ENCODE data around the gene COL27A1.

COL27A1 gene

GRCh38 chr9:114131808-114132549 lies 23.4 kb upstream of the COL27A1 start:
- Histone ChIP-seq H3K4me1 (ENCODE audit: insufficient read depth, insufficient read length) (peaks cover 8% of the 10 kb centered on the region), H3K27me3 (ENCODE audit: insufficient read depth, insufficient read length) (peaks cover 17% of the 10 kb centered on the region), H3K9me3 (ENCODE audit: insufficient read depth, low read length) (no peaks in the 10 kb centered on the region), H3K36me3 (ENCODE audit: insufficient read depth, insufficient read length, low read length) (no peaks in the 10 kb centered on the region), H3K4me3 (ENCODE audit: insufficient read length, low read depth) (no peak overlapping the region), H3K9ac (ENCODE audit: insufficient read length, low read depth) (no peak overlapping the region)
- TF ChIP-seq ZNF274 (IDR thresholded peaks at IDR 0.05; ENCODE audit: low read depth, low read length), result no peak
- TF ChIP-seq SUZ12 (IDR thresholded peaks at IDR 0.05; ENCODE audit: extremely low read depth, insufficient read depth, insufficient read length), result no peak
- TF ChIP-seq YY1 (IDR thresholded peaks at IDR 0.05; ENCODE audit: insufficient read depth, insufficient read length), result no peak
- DNase-seq (ENCODE audit: low read depth, low spot score), result no peak

- H3K36me3 ChIP-seq (ENCODE audit: insufficient read depth, insufficient read length, low read length), result no peaks in the 10 kb centered on the region
- no peaks in the 10 kb centered on the region for H3K9me3 ChIP-seq (ENCODE audit: insufficient read depth, low read length)
- peaks cover 21% of the 10 kb centered on the region for H3K27me3 ChIP-seq (ENCODE audit: insufficient read depth, insufficient read length)
- no peak for TF ChIP-seq SUZ12 (IDR thresholded peaks at IDR 0.05; ENCODE audit: extremely low read depth, insufficient read depth, insufficient read length)
- no peak for TF ChIP-seq YY1 (IDR thresholded peaks at IDR 0.05; ENCODE audit: insufficient read depth, insufficient read length)
- TF ChIP-seq ZNF274 (IDR thresholded peaks at IDR 0.05; ENCODE audit: low read depth, low read length), result no peak
- peaks cover 8% of the 10 kb centered on the region for H3K4me1 ChIP-seq (ENCODE audit: insufficient read depth, insufficient read length)
- H3K4me3 ChIP-seq (ENCODE audit: insufficient read length, low read depth), result no peak overlapping the region
- H3K9ac ChIP-seq (ENCODE audit: insufficient read length, low read depth), result no peak overlapping the region
- no peak for DNase-seq (ENCODE audit: low read depth, low spot score)
Observed at GRCh38 chr9:114132550-114132918, 22.8 kb upstream of the COL27A1 start.

GRCh38 chr9:114134827-114135396 lies 20.4 kb upstream of the COL27A1 start:
- Histone ChIP-seq H3K4me3 (ENCODE audit: insufficient read length, low read depth) (no peak overlapping the region), H3K9ac (ENCODE audit: insufficient read length, low read depth) (no peak overlapping the region), H3K27me3 (ENCODE audit: insufficient read depth, insufficient read length) (peaks cover 18% of the 10 kb centered on the region), H3K9me3 (ENCODE audit: insufficient read depth, low read length) (no peaks in the 10 kb centered on the region), H3K4me1 (ENCODE audit: insufficient read depth, insufficient read length) (peaks cover 8% of the 10 kb centered on the region), H3K36me3 (ENCODE audit: insufficient read depth, insufficient read length, low read length) (no peaks in the 10 kb centered on the region)
- no peak for DNase-seq (ENCODE audit: low read depth, low spot score)
- TF ChIP-seq SUZ12 (IDR thresholded peaks at IDR 0.05; ENCODE audit: extremely low read depth, insufficient read depth, insufficient read length) (no peak), YY1 (IDR thresholded peaks at IDR 0.05; ENCODE audit: insufficient read depth, insufficient read length) (no peak), ZNF274 (IDR thresholded peaks at IDR 0.05; ENCODE audit: low read depth, low read length) (no peak)

GRCh38 chr9:114137831-114138230 lies 17.5 kb upstream of the COL27A1 start:
- peaks cover 36% of the 10 kb centered on the region for H3K27me3 ChIP-seq (ENCODE audit: insufficient read depth, insufficient read length)
- DNase-seq (ENCODE audit: low read depth, low spot score), result no peak
- TF ChIP-seq ZNF274 (IDR thresholded peaks at IDR 0.05; ENCODE audit: low read depth, low read length) (no peak), SUZ12 (IDR thresholded peaks at IDR 0.05; ENCODE audit: extremely low read depth, insufficient read depth, insufficient read length) (no peak), YY1 (IDR thresholded peaks at IDR 0.05; ENCODE audit: insufficient read depth, insufficient read length) (no peak)
- no peak overlapping the region for H3K9ac ChIP-seq (ENCODE audit: insufficient read length, low read depth)
- H3K9me3 ChIP-seq (ENCODE audit: insufficient read depth, low read length), result no peaks in the 10 kb centered on the region
- no peaks in the 10 kb centered on the region for H3K36me3 ChIP-seq (ENCODE audit: insufficient read depth, insufficient read length, low read length)
- peaks cover 3% of the 10 kb centered on the region for H3K4me1 ChIP-seq (ENCODE audit: insufficient read depth, insufficient read length)
- no peak overlapping the region for H3K4me3 ChIP-seq (ENCODE audit: insufficient read length, low read depth)

GRCh38 chr9:114138552-114138971 lies 16.8 kb upstream of the COL27A1 start:
- H3K27me3 ChIP-seq (ENCODE audit: insufficient read depth, insufficient read length), result peaks cover 36% of the 10 kb centered on the region

GRCh38 chr9:114139071-114139470 lies 16.3 kb upstream of the COL27A1 start:
- Histone ChIP-seq H3K27me3 (ENCODE audit: insufficient read depth, insufficient read length) (peaks cover 36% of the 10 kb centered on the region), H3K4me3 (ENCODE audit: insufficient read length, low read depth) (no peak overlapping the region), H3K9me3 (ENCODE audit: insufficient read depth, low read length) (no peaks in the 10 kb centered on the region), H3K9ac (ENCODE audit: insufficient read length, low read depth) (no peak overlapping the region), H3K36me3 (ENCODE audit: insufficient read depth, insufficient read length, low read length) (no peaks in the 10 kb centered on the region), H3K4me1 (ENCODE audit: insufficient read depth, insufficient read length) (peaks cover 2% of the 10 kb centered on the region)
- no peak for DNase-seq (ENCODE audit: low read depth, low spot score)
- TF ChIP-seq SUZ12 (IDR thresholded peaks at IDR 0.05; ENCODE audit: extremely low read depth, insufficient read depth, insufficient read length), result no peak
- no peak for TF ChIP-seq ZNF274 (IDR thresholded peaks at IDR 0.05; ENCODE audit: low read depth, low read length)
- TF ChIP-seq YY1 (IDR thresholded peaks at IDR 0.05; ENCODE audit: insufficient read depth, insufficient read length), result no peak

More at GRCh38 chr9:114138552-114138971, 16.8 kb upstream of the COL27A1 start:
- TF ChIP-seq YY1 (IDR thresholded peaks at IDR 0.05; ENCODE audit: insufficient read depth, insufficient read length), result no peak
- no peak for TF ChIP-seq ZNF274 (IDR thresholded peaks at IDR 0.05; ENCODE audit: low read depth, low read length)
- no peak for TF ChIP-seq SUZ12 (IDR thresholded peaks at IDR 0.05; ENCODE audit: extremely low read depth, insufficient read depth, insufficient read length)
- peaks cover 2% of the 10 kb centered on the region for H3K4me1 ChIP-seq (ENCODE audit: insufficient read depth, insufficient read length)
- H3K4me3 ChIP-seq (ENCODE audit: insufficient read length, low read depth), result no peak overlapping the region
- DNase-seq (ENCODE audit: low read depth, low spot score), result no peak
- H3K9ac ChIP-seq (ENCODE audit: insufficient read length, low read depth), result no peak overlapping the region
- H3K36me3 ChIP-seq (ENCODE audit: insufficient read depth, insufficient read length, low read length), result no peaks in the 10 kb centered on the region
- no peaks in the 10 kb centered on the region for H3K9me3 ChIP-seq (ENCODE audit: insufficient read depth, low read length)

GRCh38 chr9:114140401-114140800 lies 14.9 kb upstream of the COL27A1 start:
- DNase-seq (ENCODE audit: low read depth, low spot score), result no peak
- Histone ChIP-seq H3K4me3 (ENCODE audit: insufficient read length, low read depth) (no peak overlapping the region), H3K4me1 (ENCODE audit: insufficient read depth, insufficient read length) (no peaks in the 10 kb centered on the region), H3K9ac (ENCODE audit: insufficient read length, low read depth) (no peak overlapping the region), H3K9me3 (ENCODE audit: insufficient read depth, low read length) (no peaks in the 10 kb centered on the region), H3K36me3 (ENCODE audit: insufficient read depth, insufficient read length, low read length) (no peaks in the 10 kb centered on the region), H3K27me3 (ENCODE audit: insufficient read depth, insufficient read length) (peaks cover 31% of the 10 kb centered on the region)
- TF ChIP-seq SUZ12 (IDR thresholded peaks at IDR 0.05; ENCODE audit: extremely low read depth, insufficient read depth, insufficient read length), result no peak
- TF ChIP-seq ZNF274 (IDR thresholded peaks at IDR 0.05; ENCODE audit: low read depth, low read length), result no peak
- TF ChIP-seq YY1 (IDR thresholded peaks at IDR 0.05; ENCODE audit: insufficient read depth, insufficient read length), result no peak

Measured in NT2/D1 (cell line).